T1000 (cell line): Measurements from ENCODE around the gene RPS21.

Experiments
- DNase-seq: peaks from one replicate; lab custom pipeline; 2025; ENCODE audit warnings: mixed read lengths; lab: John Stamatoyannopoulos, UW

The RPS21 gene

DNA sequence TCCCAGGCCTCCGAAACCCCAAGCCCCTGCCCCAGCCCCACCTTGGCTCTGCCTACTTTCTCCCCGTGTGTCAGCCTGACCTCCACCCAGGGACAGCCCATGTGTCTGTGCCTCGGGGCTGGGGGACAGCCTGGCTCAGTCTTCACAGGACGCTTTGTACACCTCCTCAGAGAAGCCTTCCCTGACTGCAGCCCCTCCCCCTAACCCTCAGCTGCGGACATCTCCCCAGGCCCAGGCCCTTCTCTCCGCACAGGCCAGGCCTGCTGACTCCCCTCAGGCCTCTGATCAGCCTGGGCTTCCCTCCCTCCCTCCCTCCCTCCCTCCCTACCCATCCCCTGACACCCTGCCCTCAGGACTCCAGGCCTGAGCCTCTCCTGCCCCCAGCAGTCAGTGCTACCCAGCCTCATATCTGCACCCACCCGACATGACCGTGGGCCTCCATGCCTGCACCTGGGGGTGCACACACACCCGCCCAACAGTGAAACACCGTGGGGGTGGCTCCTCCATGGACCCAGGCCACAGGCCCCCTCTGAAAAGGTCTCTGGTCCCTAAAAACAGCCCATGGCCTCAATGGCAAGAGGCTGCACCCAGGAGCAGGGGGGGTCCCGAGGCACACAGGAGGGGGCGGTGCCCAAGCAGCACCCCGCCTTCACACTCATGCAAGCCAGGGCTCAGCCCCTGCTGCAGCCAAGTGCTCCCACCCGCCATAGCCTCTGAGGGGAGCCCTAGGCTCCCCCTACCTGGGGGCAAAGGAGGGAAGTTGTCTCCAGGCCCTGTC is 32.7 kb upstream of the RPS21 start:
- DNase-seq: no peak

DNA sequence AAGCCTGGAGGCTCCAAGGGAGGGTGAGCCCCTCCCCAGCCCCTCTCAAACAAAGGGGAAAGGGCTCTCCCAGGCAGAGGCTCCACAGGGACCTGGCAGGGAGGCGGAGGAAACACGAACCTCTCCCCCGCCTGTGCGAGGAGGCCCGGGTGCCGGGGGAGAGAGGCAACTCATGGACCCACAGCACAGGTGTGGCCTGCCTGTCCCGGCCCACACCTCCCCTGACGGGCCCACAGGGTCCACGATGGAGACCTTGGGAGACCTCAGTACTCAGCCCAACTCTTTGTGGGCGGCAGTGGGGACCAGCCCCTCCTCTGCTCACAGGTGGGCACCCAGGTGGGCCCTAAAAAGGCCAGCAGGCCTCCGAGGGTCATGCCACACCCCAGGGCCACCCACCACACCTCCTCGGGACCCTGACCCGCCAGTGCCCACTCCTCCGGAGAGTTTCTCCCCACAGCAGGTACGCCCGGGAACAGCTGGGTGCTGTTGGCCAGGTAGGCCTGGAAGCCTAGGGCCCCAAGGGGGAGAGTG is 32.0 kb upstream of the RPS21 start:
- DNase-seq: no peak

DNA sequence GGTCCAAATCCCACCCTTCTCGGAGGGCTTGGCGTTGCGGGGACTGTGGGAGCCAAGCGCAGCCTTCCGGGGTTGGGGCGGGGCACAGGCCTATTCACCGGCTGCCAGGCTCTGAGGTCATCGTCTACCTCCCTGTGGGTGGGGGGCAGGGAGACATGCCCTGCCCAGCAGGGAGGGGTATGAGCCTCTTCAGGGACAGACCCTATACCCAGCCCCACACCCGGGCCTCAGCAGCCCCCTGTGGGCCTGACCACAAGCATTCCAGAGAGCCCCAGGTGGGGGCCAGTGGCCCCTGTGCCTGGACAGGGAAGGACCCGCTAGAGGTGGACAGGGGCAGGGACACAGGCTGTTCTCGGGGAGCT is 31.4 kb upstream of the RPS21 start:
- DNase-seq: no peak

DNA sequence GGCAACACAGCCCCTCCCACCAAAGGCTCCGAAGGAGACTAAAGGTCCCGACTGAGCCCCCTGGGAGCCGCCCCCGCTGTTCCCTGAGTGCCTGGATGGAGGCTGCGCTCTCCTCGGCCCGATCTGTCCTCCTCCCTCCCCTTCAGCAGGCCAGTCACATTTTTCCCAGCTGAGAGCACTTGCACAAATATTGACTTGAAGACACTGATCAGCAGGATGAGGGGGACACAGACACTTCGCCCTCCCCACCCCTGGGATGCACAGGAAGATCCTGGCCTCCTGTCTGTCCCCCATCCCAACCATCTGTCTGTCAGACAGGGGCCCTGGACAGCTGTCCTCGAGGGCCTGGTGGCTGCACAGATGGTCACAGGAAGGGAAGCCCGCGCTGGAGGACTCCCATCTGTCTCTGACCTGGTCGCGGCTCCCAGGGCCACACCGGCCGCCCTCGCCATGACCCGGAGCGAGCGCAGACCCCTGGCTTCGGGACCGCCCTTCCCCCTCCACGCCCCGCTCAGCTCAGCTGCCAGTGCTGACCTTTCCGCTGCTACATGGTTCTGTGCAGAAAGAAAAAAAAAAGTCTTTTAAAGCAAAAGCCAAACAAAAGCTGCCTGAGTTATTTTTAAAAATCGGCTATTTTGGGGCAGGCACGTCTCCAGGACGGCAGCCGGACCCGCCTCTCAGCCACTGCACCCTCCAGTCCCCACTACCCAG is 30.9 kb upstream of the RPS21 start:
- DNase-seq: no peak

DNA sequence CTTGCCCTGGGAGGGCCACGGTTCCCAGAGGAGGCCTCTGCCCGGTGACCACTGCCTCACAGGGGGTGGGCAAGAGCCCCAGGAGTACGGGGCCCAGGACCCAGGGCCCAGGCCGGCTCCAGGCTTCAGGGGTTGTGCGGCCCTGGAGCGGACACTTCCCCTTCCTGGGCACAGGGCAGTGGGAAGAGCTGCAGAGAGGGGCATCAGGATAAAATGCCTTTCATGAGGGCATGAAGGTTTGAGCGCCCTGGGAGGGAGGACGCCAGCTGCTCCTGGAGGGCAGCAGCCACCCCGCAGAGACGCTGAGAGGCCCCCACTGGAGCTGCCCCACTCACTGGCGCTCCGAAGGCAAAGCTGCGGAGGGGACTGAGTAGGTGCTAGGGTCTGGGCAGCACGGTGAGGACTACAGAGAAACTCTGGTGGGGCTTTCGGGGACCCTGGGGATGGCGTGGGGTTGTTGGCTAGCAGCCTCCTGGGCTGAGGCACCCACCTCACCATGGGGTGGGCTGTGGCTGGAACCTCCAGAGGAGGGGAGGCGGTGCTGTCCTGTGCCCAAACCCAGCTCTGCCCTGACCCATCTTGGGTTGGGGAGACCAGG is 30.2 kb upstream of the RPS21 start:
- no peak for DNase-seq

DNA sequence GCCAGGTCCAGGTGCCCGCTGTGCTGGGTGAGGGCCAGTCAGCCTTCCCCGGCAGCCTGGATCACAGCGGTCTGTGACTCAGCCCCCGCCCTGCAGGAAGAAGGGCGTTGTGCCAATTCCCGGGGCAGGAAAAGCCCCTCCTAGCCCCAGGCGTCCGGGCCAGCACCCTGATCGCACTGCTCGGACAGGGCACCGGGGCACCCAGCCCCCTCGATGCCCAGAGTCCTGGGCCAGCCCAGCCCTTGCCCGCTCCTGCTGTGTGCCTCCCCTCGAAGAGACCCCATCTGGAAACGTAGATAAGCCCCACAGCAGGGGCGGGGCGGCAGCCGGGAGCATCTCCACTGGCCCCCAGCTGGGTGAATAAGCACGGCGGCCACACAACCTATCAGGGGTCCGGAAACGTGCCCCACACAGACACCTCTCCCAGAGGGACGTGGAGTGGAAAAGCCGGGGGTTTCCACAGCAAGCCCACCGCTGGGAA is 29.7 kb upstream of the RPS21 start:
- peak; percentile 47 for DNase-seq

DNA sequence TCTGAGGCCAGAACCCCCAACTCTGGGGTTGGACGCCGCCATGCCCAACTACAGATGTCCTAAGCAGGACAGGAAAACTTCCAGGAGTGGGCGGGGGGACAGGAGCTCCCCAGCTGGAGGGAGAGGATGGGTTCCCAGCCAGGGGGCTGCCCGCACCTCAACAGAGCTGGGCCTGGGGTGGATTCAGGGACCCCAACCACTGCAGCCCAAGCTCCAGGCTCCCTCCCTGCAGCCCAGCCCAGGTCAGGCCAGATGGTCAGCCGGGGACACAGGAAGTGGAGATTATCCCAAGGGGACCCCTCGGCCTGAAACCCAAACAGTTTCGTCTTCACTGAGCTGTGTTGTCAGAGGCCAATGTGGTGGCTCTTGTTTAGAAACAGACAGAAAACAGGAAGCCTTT is 29.2 kb upstream of the RPS21 start:
- no peak for DNase-seq

DNA sequence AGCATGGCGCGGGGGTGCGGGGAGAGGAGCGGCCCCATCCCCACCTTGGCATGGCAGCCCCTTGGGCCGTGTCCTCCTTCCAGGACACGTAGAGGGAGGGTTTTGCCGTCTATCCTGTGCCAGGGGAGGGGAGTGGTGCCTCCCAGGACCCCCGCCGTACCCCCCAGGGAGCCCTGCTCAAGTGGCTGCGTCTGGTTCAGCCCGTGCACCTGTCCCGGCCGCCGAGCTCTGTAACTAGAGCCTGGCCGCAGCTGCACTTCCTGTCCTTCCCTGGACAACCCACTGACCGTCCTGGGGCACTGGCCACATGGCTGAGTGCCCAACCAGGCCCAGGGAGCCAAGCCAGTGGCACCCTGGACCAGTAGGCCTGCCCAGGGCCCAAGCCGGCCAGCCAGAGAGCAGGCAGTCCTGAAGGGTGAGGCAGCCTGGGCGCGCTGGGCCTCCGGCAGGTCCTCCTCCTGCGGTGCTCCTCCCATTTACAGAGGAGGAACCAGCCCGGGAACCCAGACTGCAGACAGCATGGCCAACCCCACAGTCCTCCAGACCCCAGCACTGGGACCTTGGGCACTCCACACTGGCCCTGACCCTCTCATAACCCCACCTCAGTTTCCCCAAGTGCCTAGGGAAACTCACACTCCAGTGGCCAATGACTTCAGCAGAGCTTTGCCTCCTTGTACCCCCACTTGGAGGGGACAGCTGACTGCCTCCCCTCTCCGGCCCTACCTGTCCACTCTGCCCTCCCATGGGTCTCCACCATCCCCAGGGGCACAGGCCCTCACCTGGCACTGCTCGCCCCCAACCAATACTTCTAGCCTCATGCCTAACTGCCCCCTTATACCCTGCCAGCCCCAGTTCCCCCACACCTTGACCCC is 28.5 kb upstream of the RPS21 start:
- no peak for DNase-seq

DNA sequence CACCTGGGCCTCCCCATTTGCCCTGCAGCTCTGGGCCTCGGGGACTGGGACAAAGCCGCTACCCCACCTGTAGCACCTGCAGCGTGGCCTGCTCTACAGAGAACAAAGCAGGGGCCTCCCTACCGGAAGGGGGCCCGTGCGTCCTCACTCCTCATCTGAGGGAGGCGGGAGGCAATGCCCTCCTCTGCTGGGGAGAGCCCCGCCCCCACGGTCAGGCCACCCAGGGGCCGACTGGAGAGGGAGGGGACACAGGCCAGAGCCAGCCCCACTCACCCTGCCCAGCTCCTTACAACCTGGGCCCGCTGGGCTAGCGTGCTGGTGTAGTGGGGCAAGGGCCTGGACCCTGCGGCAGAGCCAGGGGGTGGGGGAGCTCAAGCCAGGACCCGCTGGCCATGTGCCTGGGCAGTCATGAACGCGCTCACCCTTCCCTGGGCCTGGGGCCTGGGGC is 27.8 kb upstream of the RPS21 start:
- no peak for DNase-seq

DNA sequence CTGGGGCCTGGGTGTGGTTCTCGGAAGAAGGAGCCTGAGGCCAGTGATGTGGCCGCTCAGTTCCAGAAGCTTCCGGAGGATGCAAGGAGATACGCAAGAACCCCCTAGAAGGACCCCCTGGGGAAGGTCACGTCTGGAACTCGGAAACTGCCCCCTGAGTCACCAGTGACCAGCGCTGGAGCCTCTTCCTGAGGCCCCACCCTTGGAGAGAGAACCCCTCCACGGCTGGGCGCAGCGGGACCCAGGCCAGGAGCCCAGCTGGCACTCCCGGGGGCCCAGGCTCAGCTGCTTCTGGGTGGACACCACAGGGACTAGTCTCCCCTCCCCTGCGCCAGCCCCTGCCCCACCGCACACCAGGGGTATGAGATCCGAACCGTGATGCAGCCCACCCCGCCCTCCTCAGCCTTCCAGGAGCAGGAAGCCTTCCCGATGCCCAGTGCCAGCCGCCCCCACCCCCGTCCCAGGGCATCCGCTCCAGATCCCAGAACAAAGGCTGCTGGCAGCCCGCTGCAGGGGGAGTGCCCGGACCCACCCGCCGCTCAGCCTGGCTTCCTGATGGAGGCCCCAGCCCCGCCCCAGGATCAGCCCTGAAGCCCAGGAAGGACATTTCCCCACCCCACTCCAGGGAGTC is 27.3 kb upstream of the RPS21 start:
- peak; percentile 17 for DNase-seq

DNA sequence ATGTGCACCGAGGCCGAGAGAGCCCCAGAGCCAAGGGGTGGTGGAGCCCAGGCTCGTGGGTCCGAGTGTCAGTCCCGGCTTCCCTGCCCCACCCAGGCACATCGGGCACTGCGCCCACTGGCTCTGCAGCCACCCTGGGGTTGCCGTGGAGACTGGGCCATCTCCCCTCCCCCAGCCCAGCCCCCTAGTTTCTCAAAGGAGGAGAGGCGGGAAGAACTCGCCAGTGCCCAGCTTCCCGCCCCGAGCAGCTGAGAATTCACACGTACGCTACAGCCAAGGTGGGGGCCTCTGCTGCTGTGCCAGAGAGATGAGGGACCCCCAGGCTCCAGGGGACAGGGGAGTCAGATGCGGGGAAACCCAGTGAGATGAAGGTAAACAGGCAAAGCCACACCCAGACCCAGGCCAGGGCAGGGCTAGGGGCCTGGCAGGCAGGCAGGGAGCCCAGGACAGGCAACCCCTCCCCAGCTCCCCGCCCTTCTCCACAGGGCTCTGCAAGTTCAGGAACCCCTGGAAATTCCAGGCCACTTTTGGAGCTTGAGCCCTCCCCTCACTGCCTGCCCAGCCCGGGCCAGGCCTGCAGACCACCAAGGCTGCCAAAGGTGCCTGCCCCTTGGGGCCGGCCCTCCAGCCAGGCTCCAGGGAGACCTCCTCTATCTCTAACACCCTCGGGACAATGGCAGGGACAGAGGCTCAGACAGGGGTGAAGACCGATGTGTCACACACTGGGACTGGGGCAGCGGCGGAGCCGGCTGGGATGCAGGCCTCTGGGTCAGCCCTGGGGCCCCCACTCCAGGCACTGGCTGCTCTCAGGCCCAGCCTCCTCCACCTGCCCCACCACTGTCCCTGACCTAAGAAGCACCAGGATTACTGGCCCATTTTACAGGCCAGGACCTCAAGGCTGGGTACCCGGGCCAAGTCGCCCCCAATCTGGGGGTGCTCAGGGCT is 25.8 kb upstream of the RPS21 start:
- no peak for DNase-seq

DNA sequence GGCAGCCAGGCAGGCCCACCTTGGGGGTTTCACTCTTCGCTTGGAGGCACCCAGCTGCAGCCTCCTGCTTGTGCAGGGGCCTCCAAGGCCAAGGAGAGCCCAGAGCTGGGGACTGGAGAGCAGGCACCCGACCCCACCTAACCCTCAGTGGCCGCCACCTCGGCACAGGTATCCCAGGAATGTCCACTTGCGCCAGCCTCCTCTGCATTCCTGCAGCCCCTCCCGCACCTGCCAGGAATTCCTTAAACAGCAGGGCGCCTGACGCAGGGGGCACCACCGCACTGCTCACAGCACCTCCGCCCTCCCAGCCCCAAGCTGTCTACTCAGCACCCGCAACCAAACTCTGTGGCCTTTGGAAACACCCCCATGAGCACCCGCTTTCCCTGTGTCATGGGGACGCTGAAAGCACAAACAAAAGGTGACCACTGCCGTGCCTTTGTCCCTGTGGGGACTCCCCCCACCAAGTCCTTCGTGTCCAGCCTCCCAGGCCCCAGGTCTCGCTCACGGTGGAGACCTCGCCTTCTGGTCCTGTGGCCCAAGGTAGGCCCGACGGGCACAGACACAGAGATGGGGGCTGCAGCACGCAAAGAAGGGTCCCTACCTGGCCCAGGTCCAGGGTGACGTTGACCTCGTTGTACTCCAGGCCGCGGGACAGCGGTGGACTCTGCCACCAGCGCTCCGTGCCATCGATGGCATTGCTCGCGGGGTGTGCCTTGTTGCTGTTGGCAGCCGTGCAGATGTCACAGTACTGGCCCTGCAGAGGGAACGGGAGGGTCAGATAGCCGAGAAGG is 24.9 kb upstream of the RPS21 start:
- DNase-seq: no peak

DNA sequence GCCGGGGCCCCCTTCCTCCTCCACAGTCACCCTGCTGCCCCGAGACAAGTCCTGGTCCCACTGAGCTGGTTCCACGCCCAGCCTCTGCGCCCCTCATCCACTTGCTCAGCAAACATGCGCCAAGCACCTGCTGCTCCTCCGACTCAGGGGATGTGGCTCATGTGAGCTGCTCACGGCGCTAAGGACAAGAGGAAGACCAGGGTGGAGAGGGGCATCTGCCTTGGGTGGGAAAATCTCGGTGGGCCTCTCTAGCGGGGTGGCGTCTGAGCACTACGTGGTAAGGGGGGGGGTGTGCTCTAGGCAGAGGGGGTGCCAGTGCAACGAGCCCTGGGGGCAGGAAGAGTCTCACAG is 24.3 kb upstream of the RPS21 start:
- no peak for DNase-seq

DNA sequence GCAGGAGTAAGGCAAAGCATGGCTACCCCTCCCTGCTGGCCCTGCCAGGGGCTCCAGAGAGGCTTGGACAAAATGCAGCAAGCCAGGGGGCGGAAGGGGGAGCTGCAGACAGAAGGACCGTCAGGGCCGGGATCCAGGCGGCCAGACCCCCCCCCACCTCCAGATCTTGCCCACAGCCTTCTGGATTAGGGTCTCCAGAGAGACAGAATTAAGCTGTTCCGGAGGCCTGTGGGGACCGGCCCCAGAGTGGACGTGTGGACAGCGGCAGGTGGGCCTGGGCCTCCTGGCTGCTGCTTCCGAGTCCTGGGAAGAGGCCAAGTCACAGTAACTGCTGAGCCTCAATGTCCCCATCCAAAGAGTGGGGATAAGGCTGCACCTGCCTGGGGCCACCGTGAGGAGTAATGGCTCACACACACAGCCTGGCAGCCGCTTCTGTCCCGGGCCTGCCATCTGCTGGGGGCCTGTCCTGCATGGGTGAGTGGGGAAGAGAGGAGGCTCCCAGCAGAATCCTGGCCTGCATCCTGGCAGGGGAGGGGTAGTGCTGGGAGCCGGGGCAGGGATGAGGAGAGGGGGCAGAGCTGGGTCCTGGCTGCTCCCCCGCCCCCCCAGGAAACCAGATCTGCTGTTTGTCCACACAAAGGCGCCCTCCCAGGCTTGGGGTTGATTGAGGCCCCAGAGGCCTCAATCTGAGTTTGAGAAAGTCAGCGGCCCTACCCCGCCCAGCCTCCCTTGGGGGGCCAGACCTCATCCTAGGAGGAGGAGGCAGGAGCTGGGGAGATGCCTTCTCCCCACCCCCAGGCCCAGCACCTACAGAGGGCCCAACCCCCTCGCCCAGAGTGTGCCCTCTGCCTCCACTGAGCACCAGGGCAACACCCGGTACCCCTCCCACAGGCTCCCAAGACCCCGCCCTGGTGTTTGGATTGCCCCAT is 23.6 kb upstream of the RPS21 start:
- no peak for DNase-seq

DNA sequence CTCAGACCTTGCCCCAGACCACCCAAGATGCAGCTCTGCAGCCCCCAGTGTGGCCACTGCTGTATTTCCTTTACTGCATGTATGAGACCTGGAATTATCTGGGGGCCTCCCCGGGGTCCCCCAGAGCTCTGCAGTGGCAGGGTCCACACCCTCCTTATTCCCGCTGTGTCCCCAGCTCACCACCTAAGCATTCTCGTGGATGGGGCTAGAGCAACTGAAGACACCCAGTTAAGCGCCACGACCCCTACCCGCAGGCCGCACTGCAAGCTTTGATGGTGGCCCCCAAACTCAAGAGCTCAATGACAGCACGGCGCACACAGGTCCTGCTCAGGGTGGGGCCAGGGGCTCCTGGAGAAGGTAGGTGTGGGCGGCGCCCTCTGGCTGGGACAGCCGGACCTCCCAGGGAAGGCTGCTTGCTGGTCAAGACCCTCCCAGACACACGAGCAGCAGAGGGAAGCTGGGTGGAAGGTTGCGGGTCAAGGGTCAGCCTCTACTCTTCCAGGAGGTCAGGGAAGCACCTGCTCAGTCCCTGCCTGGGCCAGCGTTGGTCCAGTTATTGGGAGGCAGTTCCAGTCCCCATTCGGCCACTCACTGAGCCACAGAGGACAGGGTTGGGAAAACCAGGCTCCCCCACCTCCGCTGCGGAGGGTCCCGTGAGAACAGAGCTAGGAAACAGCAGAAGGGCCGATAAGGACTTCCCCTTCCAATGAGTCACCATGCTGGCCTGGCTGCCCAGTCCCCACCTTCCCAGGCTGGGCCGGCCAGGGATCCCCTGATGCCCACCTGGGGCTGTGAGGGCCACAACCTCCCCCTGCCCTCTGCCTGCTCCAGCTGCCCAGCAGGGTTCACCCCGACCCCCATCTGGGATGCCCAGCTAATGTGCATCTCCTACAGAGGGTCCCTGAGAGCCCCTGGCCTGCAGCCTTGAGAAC is 22.7 kb upstream of the RPS21 start:
- DNase-seq: no peak

DNA sequence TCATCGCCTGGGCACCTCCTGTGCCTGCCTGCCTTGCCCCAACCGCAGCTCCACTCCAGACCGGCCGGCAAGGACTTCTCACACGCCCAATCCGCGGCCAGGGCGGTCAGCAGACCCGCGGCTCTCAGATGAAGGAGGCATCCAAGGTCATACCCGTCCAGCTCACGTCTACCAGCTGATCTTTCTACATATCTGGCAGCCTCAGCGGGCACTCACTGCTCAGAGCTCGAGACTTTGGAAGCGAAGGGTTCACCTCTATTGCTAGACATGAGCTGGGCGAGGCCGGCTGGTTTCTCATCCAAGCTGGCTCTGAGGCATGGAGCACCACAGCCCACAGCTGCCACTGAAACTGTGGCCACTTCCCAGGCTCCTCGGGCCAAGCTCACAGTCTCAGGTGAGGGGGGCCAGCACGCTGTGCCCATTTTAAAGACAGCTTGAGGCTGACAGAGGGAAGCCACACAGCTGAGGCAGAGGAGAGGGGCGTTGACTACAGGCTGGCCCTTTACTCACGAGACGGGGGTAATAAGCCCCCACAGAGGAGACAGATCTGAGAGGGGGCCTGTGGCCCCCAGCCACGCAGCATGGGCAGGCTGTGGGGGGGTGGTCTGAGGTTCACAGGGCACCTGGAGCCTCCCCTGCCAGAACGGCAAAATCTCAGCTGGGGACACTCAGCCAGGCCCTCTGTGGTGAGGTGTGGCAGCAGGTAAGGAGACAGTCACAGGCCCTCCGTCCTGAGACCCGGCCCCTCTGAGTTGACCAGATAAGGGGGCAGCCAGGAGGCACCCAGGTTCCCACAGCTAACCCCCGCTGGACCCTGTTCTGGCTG is 21.8 kb upstream of the RPS21 start:
- DNase-seq: no peak
